ENCODE data around the gene NR6A1.

The NR6A1 gene

DNA sequence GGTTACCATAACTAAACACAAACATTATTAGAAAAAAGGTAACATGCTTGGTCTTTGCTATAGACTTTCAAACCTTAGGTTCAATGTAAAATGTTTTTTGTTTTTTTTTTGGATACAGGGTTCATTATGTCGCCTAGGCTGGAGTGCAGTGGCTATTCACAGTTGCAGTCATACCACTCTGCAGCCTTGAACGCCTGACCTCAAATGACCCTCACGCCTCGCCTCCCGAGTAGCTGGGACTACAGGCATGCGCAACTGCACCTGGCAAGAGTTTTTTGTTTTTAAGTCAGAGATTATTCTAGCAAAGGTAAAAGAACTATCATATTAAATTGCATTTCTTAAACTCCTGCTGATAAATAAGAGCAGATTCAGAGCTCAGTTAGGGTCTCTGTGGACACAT, 208.8 kb downstream of the NR6A1 start (continued):
- TF ChIP-seq ZNF701 (tag by site-specific recombination; IDR thresholded peaks at IDR 0.05) (no peak), ZNF768 (tag by site-specific recombination; IDR thresholded peaks at IDR 0.05) (no peak), ZNF335 (tag by site-specific recombination; conservative IDR thresholded peaks at IDR 0.05) (no peak)
- TF ChIP-seq, protein P1, sequence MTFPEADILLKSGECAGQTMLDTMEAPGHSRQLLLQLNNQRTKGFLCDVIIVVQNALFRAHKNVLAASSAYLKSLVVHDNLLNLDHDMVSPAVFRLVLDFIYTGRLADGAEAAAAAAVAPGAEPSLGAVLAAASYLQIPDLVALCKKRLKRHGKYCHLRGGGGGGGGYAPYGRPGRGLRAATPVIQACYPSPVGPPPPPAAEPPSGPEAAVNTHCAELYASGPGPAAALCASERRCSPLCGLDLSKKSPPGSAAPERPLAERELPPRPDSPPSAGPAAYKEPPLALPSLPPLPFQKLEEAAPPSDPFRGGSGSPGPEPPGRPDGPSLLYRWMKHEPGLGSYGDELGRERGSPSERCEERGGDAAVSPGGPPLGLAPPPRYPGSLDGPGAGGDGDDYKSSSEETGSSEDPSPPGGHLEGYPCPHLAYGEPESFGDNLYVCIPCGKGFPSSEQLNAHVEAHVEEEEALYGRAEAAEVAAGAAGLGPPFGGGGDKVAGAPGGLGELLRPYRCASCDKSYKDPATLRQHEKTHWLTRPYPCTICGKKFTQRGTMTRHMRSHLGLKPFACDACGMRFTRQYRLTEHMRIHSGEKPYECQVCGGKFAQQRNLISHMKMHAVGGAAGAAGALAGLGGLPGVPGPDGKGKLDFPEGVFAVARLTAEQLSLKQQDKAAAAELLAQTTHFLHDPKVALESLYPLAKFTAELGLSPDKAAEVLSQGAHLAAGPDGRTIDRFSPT (tag by site-specific recombination; IDR thresholded peaks at IDR 0.05) = no peak

GRCh38 chr9:124559871-124560270, 211.2 kb downstream of the NR6A1 start:
- H3K4me3 ChIP-seq (ENCODE audit: low read depth, low read length) = no peak overlapping the region
- no peak overlapping the region for H3K27ac ChIP-seq (ENCODE audit: extremely low read depth, low read depth, low read length)
- H3K36me3 ChIP-seq (ENCODE audit: control insufficient read depth in 2 of 2, insufficient read depth in 1 of 2, low read length in 2 of 2) = no peaks in the 10 kb centered on the region
- ChIA-PET POLR2A (no interaction called here), CTCF (interaction anchor here (0.6 to 1.5 kb wide), 2 partner anchors 57 to 268 kb away, joined by 3 read pairs; no protein-coding TSS in a partner anchor)
- H3K4me1 ChIP-seq (ENCODE audit: control insufficient read depth, insufficient read depth, low read length) = 0 out of 2 replicates have a peak, but pooled peaks cover 3% of the 10 kb centered on the region
- TF ChIP-seq ZNF362 (tag by site-specific recombination; IDR thresholded peaks at IDR 0.05) (no peak), ZNF169 (tag by site-specific recombination; IDR thresholded peaks at IDR 0.05) (no peak), ZNF76 (tag by site-specific recombination; IDR thresholded peaks at IDR 0.05; ENCODE audit: borderline replicate concordance, low read depth) (no peak), SCRT1 (tag by site-specific recombination; IDR thresholded peaks at IDR 0.05; ENCODE audit: borderline replicate concordance) (no peak), ZNF48 (tag by site-specific recombination; IDR thresholded peaks at IDR 0.05) (no peak), ZNF223 (tag by site-specific recombination; IDR thresholded peaks at IDR 0.05) (no peak), ZNF660 (tag by site-specific recombination; IDR thresholded peaks at IDR 0.05) (no peak), ZNF488 (tag by site-specific recombination; IDR thresholded peaks at IDR 0.05) (no peak), ZNF670 (tag by site-specific recombination; IDR thresholded peaks at IDR 0.05; ENCODE audit: low read depth) (no peak), TRIM28 (IDR thresholded peaks at IDR 0.05; ENCODE audit: borderline replicate concordance, low read length) (no peak), ZNF341 (tag by site-specific recombination; IDR thresholded peaks at IDR 0.05; ENCODE audit: low read depth) (no peak), ZBTB21 (tag by site-specific recombination; IDR thresholded peaks at IDR 0.05) (no peak), KLF1 (tag by site-specific recombination; IDR thresholded peaks at IDR 0.05) (no peak), TCF7L2 (IDR thresholded peaks at IDR 0.05; ENCODE audit: borderline replicate concordance, low read depth, low read length) (no peak), ZNF350 (tag by site-specific recombination; IDR thresholded peaks at IDR 0.05) (no peak)
- TF ChIP-seq, protein P2, sequence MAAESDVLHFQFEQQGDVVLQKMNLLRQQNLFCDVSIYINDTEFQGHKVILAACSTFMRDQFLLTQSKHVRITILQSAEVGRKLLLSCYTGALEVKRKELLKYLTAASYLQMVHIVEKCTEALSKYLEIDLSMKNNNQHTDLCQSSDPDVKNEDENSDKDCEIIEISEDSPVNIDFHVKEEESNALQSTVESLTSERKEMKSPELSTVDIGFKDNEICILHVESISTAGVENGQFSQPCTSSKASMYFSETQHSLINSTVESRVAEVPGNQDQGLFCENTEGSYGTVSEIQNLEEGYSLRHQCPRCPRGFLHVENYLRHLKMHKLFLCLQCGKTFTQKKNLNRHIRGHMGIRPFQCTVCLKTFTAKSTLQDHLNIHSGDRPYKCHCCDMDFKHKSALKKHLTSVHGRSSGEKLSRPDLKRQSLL (tag by site-specific recombination; IDR thresholded peaks at IDR 0.05) = no peak
- H3K9me3 ChIP-seq (ENCODE audit: control insufficient read depth, insufficient read depth, low read depth, low read length) = no peaks in the 10 kb centered on the region

Measured in HEK293 (cell line).